ENCODE data around the gene GRIK5.

DNA sequence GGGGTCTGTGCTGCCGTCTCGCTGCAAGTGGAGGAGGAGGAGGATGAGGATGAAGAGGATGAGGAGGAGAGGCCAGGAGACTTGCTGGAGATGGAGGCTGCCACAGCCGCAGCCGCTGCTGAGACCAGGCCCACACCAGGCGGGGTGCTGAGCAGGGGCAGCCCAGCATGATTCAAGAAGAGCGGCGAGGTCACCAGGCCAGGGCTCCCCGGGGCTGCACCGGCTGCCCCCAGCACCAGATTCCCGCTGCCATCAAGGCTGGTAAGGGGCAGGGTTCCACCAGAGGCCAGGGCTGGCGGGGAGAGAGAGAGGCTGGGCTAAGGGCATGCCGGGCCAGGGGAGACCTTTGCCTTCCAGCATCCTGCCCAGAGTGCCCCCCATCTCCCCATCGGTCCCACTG is 21.3 kb upstream of the GRIK5 start:
- TF ChIP-seq, protein P1, sequence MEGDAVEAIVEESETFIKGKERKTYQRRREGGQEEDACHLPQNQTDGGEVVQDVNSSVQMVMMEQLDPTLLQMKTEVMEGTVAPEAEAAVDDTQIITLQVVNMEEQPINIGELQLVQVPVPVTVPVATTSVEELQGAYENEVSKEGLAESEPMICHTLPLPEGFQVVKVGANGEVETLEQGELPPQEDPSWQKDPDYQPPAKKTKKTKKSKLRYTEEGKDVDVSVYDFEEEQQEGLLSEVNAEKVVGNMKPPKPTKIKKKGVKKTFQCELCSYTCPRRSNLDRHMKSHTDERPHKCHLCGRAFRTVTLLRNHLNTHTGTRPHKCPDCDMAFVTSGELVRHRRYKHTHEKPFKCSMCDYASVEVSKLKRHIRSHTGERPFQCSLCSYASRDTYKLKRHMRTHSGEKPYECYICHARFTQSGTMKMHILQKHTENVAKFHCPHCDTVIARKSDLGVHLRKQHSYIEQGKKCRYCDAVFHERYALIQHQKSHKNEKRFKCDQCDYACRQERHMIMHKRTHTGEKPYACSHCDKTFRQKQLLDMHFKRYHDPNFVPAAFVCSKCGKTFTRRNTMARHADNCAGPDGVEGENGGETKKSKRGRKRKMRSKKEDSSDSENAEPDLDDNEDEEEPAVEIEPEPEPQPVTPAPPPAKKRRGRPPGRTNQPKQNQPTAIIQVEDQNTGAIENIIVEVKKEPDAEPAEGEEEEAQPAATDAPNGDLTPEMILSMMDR (IDR thresholded peaks at IDR 0.05; ENCODE audit: low read length), result no peak
- TF ChIP-seq EZH2 (IDR thresholded peaks at IDR 0.05; ENCODE audit: borderline replicate concordance, low read length), result no peak

Measured in OCI-LY1 (cell line).